Fibroblast of upper back skin (primary cell): Measurements from ENCODE around the gene RNF212.
"Not testable (repeated sequence)": the region's sequence is repeated elsewhere in the genome, so short reads cannot be mapped to it uniquely, and the experiment has no call there.

ENCODE experiments used
- DNase-seq: peaks from one replicate; pipeline ENCODE4 v3.0.0-alpha.2; 2013

Gene RNF212, protein sequence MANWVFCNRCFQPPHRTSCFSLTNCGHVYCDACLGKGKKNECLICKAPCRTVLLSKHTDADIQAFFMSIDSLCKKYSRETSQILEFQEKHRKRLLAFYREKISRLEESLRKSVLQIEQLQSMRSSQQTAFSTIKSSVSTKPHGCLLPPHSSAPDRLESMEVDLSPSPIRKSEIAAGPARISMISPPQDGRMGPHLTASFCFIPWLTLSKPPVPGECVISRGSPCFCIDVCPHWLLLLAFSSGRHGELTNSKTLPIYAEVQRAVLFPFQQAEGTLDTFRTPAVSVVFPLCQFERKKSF

GRCh38 chr4:1113311-1114009 is at the start of gene RNF212:
Gene RNF212, minus strand, starts transcription at chr4:1113564. Its CDS starts 100 bp downstream, at chr4:1113464.
- peak; percentile 28 for DNase-seq

- DNase-seq: no peak
Observed at GRCh38 chr4:1160351-1160750, 47.0 kb upstream of the RNF212 start.

DNA sequence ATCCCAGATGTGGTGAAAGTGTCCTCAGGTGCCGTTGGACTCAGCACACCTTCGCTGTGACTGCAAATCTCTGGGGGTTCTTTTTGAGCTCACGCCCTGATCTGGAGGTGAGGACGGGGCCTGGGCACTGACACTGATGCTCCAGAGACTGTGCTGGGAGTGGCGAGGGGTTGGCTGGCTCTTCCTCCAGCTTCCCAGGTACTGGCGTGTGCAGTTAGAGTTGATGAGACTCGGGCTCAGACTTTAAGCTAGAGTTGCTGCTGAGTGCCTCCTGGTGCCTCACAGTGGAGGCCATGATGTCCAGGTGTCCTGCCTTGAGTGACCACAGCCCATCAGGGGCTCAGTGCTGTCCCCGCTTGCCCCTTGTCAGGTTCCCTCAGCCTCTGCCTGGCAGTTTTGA is 42.7 kb upstream of the RNF212 start:
- DNase-seq: no peak

- DNase-seq: no peak
Observed at GRCh38 chr4:1155314-1155713, 42.0 kb upstream of the RNF212 start.

DNA sequence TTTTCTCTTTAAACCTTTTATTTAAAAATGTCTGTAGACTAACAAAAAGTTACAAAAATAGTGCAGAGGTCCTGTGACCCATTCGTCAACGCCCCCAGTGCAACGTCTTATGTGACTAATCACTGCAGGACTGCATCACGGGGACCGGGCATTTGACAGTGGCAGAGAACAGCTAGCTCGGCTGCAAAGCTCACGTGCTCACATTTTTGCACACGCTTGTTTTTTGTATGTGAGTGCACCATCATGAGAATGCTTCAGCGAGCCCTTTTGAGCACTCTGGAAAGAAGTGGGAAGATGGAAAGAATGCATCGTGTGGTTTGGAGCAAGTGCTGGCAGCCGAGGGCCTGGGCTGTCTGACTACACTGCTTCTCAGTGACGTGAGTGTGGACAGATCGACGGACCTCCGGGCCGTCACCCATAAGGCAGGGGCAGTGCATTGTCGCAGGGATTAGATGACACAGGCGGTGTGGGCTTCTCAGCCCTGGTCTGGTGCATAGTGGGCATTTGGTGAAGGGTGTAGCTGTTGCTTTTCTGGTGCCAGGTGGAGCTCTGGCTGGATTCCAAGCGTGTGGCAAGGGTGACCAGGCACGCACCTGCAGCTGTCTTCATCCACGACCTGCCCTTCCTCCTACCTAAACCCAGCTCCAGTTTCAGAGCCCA is 41.3 kb upstream of the RNF212 start:
- no peak for DNase-seq

DNA sequence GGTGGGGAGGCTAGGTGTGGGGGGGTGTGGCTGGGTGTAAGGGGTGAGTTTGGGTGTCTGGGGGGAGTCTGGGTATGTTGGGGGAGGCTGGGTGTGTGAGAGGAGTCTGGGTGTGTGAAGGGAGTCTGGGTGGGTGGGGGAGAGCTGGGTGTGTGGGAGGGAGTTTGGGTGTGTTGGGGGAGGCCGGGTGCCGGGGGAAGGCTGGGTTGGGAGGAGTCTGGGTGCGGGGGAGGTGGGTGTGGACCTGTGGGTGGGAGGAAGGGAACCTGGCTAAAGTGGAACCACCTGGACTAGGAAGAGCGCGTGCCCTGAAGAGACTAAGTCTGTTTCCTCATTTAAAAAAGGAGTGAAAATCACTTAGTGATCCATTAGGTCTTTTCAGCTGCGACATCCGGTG is 40.8 kb upstream of the RNF212 start:
- no peak for DNase-seq

DNA sequence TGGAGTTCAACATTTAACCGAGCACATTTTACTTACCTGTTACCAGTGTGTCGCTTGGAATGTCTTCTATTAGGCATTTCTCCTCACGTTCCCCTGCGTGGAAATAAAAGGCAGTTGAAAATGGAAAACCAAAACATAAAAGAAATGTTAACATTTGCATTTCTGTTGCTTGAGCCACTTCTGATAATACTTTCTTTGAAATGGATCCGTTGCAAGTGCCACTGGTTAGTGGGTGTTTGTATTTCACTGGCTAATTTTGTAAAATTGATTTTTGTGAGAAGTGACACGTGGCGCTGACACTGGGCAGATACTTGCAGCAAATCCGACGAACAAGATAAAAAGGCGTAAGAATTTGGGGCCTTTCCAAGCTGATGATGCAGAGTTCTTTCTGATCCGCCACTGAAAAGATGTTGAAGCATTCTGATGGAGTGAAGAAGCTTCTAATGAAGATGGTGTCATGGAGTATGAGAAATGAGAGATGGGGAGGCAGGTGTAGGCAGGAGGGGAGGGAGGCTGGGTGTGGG is 40.3 kb upstream of the RNF212 start:
- DNase-seq: no peak

GRCh38 chr4:1152290-1152689 is 38.9 kb upstream of the RNF212 start:
- no peak for DNase-seq

DNA sequence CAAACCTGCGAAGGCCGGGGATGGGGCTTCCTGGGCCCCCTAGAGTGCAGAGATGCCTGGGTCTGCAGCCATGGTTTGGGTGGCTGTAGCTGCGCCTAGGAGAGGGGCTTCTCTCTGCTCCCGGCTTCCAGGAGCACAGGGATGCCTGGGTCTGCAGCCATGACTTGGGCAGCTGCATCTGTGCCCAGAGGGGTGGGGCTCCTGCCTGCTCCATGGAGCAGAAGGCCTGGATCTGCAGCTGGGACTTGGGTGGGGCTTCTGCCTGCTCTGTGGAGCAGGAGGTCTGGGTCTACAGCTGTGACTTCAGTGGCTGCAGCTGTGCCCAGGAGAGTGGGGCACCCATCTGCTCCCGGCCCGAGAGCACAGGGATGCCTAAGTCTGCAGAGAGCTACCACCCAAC is 38.2 kb upstream of the RNF212 start:
- no peak for DNase-seq

GRCh38 chr4:1150875-1151274 is 37.5 kb upstream of the RNF212 start:
- no peak for DNase-seq

GRCh38 chr4:1139860-1140259 is 26.5 kb upstream of the RNF212 start:
- no peak for DNase-seq

DNA sequence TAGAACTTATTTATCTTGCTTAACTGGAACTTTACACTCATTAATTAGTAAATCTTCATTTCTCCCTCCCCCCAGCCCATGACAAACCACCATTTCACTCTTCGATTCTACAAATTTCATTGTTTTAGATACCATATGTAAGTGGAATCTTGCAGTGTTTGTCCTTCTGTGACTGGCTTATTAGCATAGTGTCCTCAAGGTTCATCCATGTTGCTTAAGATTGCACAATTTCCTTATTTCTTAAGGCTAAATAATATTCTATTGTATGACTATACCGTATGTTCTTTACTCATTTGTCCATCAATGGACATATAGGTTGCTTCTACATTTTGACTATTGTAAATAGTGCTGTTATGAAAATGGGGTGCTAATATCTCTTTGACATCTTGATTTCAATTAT is 24.5 kb upstream of the RNF212 start:
- DNase-seq: no peak

DNA sequence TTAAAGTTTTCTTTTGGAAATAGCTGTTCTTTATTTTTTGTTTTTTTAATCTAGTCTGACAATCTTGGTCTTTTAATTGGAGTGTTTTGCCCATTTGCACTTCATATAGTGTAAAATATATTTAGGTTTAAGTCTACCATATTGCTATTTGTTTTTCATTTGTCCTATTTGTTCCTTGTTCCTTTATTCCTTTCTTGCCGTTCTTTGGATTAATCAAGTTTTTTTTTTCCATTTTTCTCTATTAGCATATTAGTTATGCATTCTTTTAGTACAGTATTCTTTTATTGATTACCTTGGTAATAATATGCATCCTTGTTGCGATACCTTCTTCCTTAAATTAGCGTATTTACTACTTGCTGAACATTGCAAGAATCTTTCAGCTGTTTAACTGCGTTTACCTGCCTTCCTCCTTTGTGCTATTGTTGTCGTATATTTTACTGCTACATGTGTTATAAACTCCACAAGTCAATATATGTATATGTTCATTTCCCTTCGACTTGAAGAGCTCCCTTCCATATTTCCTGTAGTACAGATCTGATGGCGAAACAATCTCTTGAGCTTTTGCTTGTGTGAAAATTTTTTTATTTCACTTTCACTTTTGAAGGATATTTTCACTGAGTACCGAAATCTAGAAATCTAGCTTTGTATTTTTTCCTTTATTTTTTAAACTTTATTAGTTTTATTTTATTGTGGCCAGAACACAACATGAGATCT is 23.9 kb upstream of the RNF212 start:
- no peak for DNase-seq

DNA sequence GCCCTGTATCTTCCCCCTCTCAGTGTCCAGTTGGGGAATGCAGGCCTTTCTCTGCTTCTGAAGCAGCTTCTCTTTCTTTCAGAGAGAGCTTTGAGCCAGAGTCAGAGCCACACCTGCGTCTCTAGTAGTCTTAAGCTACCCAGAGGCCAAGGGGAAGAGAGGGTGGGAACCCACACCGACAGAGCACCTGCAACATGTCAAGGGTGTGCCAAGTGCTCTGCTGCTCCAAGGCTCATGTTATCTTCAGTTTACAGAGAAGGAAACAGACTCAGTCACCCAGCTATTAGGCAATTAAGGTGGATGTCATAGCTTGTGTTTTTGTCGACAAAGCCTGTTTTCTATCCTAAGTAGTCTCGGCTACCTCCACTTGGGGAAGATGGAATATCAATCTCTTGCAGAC is 22.7 kb upstream of the RNF212 start:
- DNase-seq: no peak

GRCh38 chr4:1133033-1133432 is 19.7 kb upstream of the RNF212 start:
- no peak for DNase-seq

GRCh38 chr4:1130316-1131186 is 17.2 kb upstream of the RNF212 start:
- DNase-seq: peak; percentile 73

DNA sequence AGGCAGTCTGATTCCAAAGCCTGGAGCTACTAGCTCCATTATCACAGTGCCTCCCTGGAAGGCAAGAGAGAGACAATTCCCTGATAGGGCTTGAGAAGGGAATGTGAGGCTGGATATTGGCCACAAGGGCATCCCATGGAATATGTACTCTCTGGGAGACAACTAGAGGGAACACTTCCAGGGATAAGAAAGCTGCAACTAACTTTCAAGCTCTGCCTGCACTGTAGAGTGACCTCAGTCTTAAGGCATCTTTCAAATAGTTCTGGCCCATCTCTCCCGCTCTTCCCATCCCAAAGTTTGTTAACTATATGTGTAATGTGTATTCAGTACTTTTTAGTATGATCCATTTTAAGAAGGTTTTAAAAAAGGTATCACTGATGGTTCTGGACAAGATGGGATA is 13.1 kb upstream of the RNF212 start:
- DNase-seq: peak; percentile 32

DNA sequence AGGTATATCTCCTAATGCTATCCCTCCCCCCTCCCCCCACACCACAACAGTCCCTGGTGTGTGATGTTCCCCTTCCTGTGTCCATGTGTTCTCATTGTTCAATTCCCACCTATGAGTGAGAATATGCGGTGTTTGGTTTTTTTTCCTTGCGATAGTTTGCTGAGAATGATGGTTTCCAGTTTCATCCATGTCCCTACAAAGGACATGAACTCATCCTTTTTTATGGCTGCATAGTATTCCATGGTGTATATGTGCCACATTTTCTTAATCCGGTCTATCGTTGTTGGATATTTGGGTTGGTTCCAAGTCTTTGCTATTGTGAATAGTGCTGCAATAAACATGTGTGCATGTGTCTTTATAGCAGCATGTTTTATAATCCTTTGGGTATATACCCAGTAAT is 12.1 kb upstream of the RNF212 start:
- not testable (repeated sequence) for DNase-seq

GRCh38 chr4:1124818-1125217 is 11.5 kb upstream of the RNF212 start:
- no peak for DNase-seq

DNA sequence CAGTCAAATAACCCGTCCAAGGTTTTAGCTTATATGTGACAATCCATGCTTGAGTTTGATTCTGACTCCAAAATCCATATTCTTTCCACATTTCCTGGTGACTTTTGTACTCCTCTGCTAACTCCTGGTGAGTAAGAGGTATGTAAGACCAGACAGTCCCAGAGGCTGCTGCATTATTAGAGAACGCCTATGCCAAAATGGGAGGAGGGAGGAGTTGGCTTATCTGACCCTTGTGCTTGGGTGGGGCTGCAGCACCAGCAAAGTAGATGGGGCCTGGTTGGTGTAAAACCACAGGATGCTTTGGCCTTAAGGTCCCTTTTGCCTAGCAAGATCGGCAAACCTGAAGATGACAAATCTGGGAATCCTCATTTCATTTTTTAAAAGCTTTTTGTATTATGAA is 9.1 kb upstream of the RNF212 start:
- no peak for DNase-seq

GRCh38 chr4:1116838-1117237 is 3.5 kb upstream of the RNF212 start:
- peak; percentile 10 for DNase-seq
